ENCODE results near the gene PRKD2.
A peak's percentile ranks its signal among the peaks of the same experiment; 100 is the strongest.

The PRKD2 gene

DNA sequence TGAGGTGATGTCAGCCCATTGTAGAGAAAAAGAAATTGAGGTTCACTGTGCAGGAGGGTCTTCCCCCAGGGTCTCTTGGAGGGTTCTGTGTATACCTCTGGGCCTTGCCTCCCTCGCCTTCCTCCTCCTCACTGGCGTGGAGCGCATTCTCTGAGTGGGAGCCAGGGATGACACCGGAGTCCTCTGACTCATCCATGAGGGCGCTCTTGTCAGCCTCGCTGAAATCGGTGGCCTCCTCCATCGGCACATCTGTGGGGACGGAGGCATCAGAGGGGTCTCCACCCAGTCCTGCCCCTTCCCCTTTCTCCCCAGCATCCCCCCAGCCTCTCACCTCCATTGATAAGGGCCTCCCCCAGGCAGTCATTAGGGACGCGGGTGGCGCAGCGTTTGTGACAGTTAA is 16.2 kb downstream of the PRKD2 start:
- DNase-seq (ENCODE audit: low spot score): no peak

- no peak for DNase-seq (ENCODE audit: low spot score)
These were observed 18.3 kb downstream of the PRKD2 start for GRCh38 chr19:46698395-46699321.

- DNase-seq (ENCODE audit: low spot score): peak; percentile 97
These were observed 19.5 kb downstream of the PRKD2 start for GRCh38 chr19:46697204-46697960.

- DNase-seq (ENCODE audit: low spot score): no peak
These were observed 20.1 kb downstream of the PRKD2 start for GRCh38 chr19:46696866-46697203.

DNA sequence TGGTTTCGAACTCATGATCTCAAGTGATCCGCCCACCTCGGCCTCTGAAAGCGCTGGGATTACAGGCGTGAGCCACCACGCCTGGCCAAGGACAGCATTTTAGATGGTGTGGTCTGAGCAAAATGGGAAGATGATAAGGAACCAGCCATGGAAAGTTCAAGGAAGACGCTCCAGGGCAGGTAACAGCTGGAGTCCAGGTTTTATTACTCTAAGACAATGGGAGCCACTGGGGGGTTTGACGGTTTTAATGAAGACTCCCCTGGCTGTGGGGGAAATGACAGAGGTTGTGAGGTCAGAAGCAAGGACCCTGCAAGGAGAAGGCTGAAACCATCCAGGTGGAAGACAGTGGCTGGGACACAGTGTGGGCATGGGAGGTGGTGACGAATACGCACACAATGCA is 20.9 kb downstream of the PRKD2 start:
- no peak for DNase-seq (ENCODE audit: low spot score)

DNA sequence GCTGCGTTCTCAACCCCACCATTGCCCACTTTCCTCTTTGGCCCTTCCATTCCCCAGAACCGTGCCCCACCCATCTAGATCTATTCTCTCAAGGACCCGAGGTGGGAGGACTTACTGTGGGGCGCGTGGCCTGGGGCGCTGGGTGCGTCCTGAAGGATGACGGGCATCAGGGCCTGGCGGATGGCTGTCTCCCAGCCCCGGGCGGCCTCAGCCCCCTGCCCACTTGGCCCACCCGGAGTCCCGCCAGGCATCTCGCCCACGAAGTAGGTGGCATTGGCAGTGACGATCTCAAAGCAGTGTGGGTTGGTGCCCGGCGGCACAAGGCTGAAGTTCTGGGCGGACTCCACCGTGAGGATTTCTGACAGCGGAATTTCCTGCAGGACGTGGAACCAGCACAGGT is 23.2 kb downstream of the PRKD2 start:
- DNase-seq (ENCODE audit: low spot score): no peak

DNA sequence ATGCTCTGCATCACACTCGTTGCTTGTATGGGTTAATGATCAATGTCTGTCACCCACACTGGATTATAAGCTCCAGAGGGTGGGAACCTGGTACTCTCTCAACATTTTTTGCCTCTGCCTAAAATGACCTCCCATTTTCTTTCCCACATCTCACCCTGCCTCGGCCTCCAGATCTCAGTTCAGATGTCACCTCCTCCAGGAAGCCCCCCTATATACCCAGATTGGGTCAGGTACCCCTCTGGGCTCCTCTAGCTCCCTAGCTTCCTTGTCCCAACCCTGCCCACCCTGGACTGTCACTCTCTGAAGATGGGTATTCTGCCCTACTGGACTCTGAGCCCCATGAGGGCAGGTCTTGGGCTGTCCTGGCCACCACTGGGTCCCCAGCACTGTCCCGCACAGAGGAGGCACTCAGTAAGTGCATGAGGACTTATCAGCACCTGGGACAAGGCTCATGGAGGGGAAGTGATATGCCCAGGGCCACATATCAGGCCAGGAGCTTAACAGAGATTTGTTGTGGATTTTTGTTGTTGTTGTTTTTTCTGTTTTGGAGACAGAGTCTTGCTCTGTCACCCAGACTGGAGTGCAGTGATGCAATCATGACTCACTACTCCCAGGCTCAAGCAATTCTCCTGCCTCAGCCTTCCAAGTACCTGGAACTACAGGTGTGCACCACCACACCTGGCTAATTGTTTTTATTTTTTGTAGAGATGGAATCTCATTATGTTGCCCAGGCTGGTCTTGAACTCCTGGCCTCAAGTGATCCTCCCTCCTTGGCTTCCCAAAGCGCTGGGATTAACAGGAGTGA is 23.8 kb downstream of the PRKD2 start:
- no peak for DNase-seq (ENCODE audit: low spot score)

- no peak for DNase-seq (ENCODE audit: low spot score)
These were observed 25.0 kb downstream of the PRKD2 start for GRCh38 chr19:46691948-46692347.

- no peak for DNase-seq (ENCODE audit: low spot score)
These were observed 25.8 kb downstream of the PRKD2 start for GRCh38 chr19:46691104-46691503.

DNA sequence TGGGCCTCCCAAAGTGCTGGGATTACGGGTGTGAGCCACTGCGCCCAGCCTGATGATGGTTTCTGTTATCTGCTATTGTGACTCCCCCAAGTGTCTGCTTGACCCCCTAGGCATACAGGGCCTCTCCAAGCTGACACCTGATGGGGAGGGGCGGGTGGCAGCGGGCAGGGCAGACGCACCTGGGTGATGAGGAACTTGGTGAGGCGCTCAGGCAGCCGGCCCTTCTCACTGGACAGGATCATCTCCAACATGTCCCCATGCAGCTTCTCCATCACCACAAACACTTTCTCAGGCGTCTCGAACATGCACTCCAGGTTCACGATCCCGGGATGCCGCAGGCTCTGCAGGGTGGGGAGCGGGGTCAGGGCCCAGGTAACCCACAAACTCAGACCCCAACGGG is 27.6 kb downstream of the PRKD2 start:
- no peak for DNase-seq (ENCODE audit: low spot score)

DNA sequence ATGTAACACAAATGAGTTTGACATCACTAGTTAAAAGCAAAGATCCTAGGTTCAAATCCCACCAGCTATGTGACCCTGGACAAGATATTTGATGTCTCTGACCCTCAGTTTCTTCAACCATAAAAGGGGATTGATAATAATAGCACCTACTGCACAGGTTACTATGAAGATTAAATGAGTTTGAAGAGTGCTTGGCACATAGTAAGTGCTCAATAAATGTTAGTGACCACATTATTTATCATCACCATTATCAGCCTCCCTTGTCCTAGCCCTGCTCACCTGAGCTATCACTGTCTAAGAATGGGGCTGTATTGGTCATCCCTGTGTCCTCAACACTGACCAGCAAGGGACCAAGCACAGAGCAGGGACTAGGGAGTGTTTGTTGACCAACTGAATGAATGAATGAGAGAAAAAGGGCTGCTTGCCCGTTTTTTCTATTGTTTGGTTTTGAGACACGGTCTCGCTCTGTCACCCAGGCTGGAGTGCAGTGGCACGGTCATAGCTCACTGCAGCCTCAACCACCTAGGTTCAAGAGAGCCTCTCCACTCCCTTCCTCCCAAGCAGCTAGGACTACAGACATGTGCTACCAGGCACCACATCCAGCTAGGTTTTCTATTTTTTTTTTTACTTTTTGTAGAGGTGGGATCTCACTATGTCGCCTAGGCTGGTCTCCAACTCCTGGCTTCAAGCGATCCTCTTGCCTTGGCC is 29.3 kb downstream of the PRKD2 start:
- DNase-seq (ENCODE audit: low spot score): no peak

- DNase-seq (ENCODE audit: low spot score): no peak
These were observed 31.7 kb downstream of the PRKD2 start for GRCh38 chr19:46685189-46685588.

- DNase-seq (ENCODE audit: low spot score): peak; percentile 64
These were observed 38.7 kb downstream of the PRKD2 start for GRCh38 chr19:46678110-46678732.

GRCh38 chr19:46674416-46675178 is 42.3 kb downstream of the PRKD2 start:
- peak; percentile 57 for DNase-seq (ENCODE audit: low spot score)

DNA sequence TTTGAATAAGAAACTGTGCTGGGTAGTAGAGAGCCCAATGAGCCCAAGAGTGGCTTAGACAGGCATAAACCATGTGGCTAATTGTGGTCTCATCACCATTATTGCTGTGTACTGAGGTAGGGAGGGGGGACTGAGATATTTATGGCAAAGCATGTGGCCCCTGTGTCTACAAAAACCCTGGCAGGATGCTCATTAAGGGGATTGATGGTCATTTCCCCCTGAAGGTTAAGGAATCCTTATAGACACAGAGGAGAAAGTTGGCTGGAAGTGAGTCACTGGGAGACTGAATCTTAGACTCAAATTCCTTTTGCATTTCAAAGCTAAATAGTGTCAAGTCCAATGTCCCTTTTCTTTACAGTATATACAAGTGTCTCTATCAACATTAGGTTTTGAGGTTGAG is 46.1 kb downstream of the PRKD2 start:
- no peak for DNase-seq (ENCODE audit: low spot score)

GRCh38 chr19:46668662-46669061 is 48.3 kb downstream of the PRKD2 start:
- no peak for DNase-seq (ENCODE audit: low spot score)

DNA sequence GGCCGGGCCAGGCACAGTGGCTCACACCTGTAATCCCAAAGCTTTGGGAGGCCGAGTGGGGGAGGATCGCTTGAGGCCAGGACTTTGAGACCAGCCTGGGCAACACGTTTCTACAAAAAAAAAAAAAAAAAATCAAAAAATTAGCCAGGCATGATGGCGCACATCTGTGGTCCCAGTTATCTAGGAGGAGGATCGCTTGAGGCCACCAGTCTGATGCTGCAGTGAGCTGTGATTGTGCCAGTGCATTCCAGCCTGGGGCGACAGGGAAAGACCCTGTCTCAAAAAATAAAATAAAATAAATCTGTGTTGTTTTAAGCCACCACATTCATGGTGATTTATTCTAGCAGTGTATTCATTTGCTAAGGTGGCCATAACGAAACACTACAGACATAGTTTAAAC is 51.8 kb downstream of the PRKD2 start:
- DNase-seq (ENCODE audit: low spot score): no peak

- DNase-seq (ENCODE audit: low spot score): peak; percentile 87
These were observed 55.0 kb downstream of the PRKD2 start for GRCh38 chr19:46661735-46662592.

- DNase-seq (ENCODE audit: low spot score): peak; percentile 100
These were observed 55.7 kb downstream of the PRKD2 start, which contains the start of gene DACT3 for GRCh38 chr19:46661020-46661731. Gene DACT3, minus strand, starts transcription at chr19:46661182. Its CDS starts 118 bp downstream, at chr19:46661064.
